Tibial nerve (tissue), 3 donors: ENCODE results near the gene CCDC74A.
"Not testable (repeated sequence)": the region's sequence is repeated elsewhere in the genome, so short reads cannot be mapped to it uniquely, and the experiment has no call there.

Experiments
- POLR2A ChIP-seq, 2 donors: fragments of 450-650 bp; IDR thresholded peaks; one replicate each; pipeline ENCODE4 v1.6.1; 2017; ENCODE audit warnings: antibody characterized with exemption in 2 of 2, mild to moderate bottlenecking in 2 of 2, moderate library complexity in 2 of 2
- TF ChIP-seq, protein P1 (sequence below), 5 experiments: fragments of 200-600 bp in 3 of 5; fragments of 450-650 bp in 2 of 5; sonication (generic) in 3 of 5; IDR thresholded peaks; one replicate each; pipeline ENCODE4 v1.5.1; 2016 to 2019; ENCODE audit warnings: antibody characterized with exemption in 5 of 5, mild to moderate bottlenecking in 3 of 5, moderate library complexity in 2 of 5

DNA sequence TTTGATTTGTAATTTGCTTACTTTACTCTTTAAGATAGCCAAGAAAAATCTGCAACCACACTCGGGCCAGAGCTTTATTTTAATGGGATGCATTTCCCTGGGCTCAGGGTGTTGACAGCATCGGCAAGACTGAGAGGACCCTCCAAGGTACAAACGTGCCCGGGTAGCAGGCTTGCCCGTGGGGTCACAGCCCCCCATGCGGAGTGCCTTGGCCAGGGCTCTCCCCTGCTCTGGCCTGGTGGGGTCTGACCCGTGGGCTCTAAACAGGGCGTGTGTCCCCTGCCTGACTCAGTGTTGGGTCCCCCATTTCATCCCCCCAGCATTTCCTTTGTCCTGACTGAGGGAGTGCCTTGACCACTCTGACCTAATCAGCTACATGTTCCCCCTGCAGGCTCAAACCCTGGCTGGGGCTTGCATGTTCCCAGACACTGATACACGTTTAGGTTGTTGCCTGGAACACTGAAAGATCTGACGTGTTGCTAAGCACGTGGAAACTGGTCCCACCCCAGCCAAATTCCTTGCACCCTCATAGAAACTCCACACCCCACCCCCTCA, 42.7 kb upstream of the CCDC74A start:
- TF ChIP-seq POLR2A (IDR thresholded peaks at IDR 0.05), result not testable (repeated sequence)
- TF ChIP-seq, protein P1, sequence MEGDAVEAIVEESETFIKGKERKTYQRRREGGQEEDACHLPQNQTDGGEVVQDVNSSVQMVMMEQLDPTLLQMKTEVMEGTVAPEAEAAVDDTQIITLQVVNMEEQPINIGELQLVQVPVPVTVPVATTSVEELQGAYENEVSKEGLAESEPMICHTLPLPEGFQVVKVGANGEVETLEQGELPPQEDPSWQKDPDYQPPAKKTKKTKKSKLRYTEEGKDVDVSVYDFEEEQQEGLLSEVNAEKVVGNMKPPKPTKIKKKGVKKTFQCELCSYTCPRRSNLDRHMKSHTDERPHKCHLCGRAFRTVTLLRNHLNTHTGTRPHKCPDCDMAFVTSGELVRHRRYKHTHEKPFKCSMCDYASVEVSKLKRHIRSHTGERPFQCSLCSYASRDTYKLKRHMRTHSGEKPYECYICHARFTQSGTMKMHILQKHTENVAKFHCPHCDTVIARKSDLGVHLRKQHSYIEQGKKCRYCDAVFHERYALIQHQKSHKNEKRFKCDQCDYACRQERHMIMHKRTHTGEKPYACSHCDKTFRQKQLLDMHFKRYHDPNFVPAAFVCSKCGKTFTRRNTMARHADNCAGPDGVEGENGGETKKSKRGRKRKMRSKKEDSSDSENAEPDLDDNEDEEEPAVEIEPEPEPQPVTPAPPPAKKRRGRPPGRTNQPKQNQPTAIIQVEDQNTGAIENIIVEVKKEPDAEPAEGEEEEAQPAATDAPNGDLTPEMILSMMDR (IDR thresholded peaks at IDR 0.05), result not testable (repeated sequence)
